GM18861 (cell line): Measurements from ENCODE around the gene PPP1R17.
A peak's percentile ranks its signal among the peaks of the same experiment; 100 is the strongest.

Experiments
- ATAC-seq: cut with Tn5 transposase; IDR thresholded peaks from one replicate; pipeline ENCODE4 v1.9.1; 2021; ENCODE audit not compliant: unreplicated experiment

PPP1R17 gene

GRCh38 chr7:31695859-31696614, 9.0 kb downstream of the PPP1R17 start:
- no peak for ATAC-seq

GRCh38 chr7:31699050-31699449, 12.0 kb downstream of the PPP1R17 start:
- ATAC-seq = no peak

- no peak for ATAC-seq
These were observed 15.3 kb downstream of the PPP1R17 start for GRCh38 chr7:31702354-31702753.

GRCh38 chr7:31705377-31705776, 18.4 kb downstream of the PPP1R17 start:
- ATAC-seq = no peak

- no peak for ATAC-seq
These were observed 20.1 kb downstream of the PPP1R17 start for GRCh38 chr7:31707089-31707488.

GRCh38 chr7:31710171-31710570, 23.2 kb downstream of the PPP1R17 start:
- no peak for ATAC-seq

GRCh38 chr7:31716355-31716754, 29.3 kb downstream of the PPP1R17 start:
- no peak for ATAC-seq

- no peak for ATAC-seq
These were observed 33.4 kb downstream of the PPP1R17 start for GRCh38 chr7:31720366-31720765.

GRCh38 chr7:31724696-31725095, 37.7 kb downstream of the PPP1R17 start:
- no peak for ATAC-seq

- ATAC-seq = no peak
These were observed 42.3 kb downstream of the PPP1R17 start for GRCh38 chr7:31729195-31729804.

- ATAC-seq = no peak
These were observed 47.4 kb downstream of the PPP1R17 start for GRCh38 chr7:31734456-31734855.

GRCh38 chr7:31735991-31736982, 49.3 kb downstream of the PPP1R17 start:
- ATAC-seq = no peak

GRCh38 chr7:31741852-31742251, 54.8 kb downstream of the PPP1R17 start:
- ATAC-seq = no peak

- peak; percentile 86 for ATAC-seq
These were observed 57.4 kb downstream of the PPP1R17 start for GRCh38 chr7:31744294-31744874.

GRCh38 chr7:31747553-31747952, 60.5 kb downstream of the PPP1R17 start:
- no peak for ATAC-seq

GRCh38 chr7:31748084-31748483, 61.1 kb downstream of the PPP1R17 start:
- no peak for ATAC-seq

GRCh38 chr7:31751726-31752125, 64.7 kb downstream of the PPP1R17 start:
- no peak for ATAC-seq
